Endothelial cell of umbilical vein (primary cell): ENCODE results near the gene WARS2.

Source experiments
- POLR2A ChIP-seq: IDR thresholded peaks from 2 replicates; pipeline ENCODE4 v1.6.1; 2012; ENCODE audit warnings: low read depth, mild to moderate bottlenecking, control low read depth, low read length
- POLR2AphosphoS5 ChIP-seq: IDR thresholded peaks from 2 replicates; pipeline ENCODE4 v1.6.1; 2012; ENCODE audit warnings: low read depth, mild to moderate bottlenecking, control low read depth, low read length, moderate library complexity; ENCODE audit not compliant: insufficient read depth
- TF ChIP-seq, protein P1 (sequence below), 2 donors: IDR thresholded peaks; 1 replicate in 1 of 2; 2 replicates in 1 of 2; pipeline ENCODE4 v1.5.1; 2011; ENCODE audit warnings: low read length in 2 of 2, mild to moderate bottlenecking in 2 of 2, moderate library complexity in 2 of 2, control low read depth in 1 of 2, inconsistent platforms in 1 of 2, low read depth in 1 of 2; ENCODE audit not compliant: insufficient read depth in 1 of 2; ENCODE audit errors: extremely low read depth in 1 of 2

- TF ChIP-seq POLR2AphosphoS5 (no peak), POLR2A (no peak)
- TF ChIP-seq, protein P1, sequence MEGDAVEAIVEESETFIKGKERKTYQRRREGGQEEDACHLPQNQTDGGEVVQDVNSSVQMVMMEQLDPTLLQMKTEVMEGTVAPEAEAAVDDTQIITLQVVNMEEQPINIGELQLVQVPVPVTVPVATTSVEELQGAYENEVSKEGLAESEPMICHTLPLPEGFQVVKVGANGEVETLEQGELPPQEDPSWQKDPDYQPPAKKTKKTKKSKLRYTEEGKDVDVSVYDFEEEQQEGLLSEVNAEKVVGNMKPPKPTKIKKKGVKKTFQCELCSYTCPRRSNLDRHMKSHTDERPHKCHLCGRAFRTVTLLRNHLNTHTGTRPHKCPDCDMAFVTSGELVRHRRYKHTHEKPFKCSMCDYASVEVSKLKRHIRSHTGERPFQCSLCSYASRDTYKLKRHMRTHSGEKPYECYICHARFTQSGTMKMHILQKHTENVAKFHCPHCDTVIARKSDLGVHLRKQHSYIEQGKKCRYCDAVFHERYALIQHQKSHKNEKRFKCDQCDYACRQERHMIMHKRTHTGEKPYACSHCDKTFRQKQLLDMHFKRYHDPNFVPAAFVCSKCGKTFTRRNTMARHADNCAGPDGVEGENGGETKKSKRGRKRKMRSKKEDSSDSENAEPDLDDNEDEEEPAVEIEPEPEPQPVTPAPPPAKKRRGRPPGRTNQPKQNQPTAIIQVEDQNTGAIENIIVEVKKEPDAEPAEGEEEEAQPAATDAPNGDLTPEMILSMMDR (IDR thresholded peaks at IDR 0.05; ENCODE audit: extremely low read depth in 1 of 2, insufficient read depth in 1 of 2, low read depth in 1 of 2, low read length in 2 of 2), result no peak
Observed at GRCh38 chr1:118995312-118996016, 145.0 kb downstream of the WARS2 start.
